Measurements from ENCODE around the gene SLC18A3.
A peak's percentile ranks its signal among the peaks of the same experiment; 100 is the strongest.

SLC18A3 gene

GRCh38 chr10:49614242-49615198 lies 4.4 kb downstream of the SLC18A3 start:
- DNase-seq (ENCODE audit: low read depth): no peak
- TF ChIP-seq CTCF (IDR thresholded peaks at IDR 0.05; ENCODE audit: low read depth, low read length, missing control alignments): no peak
- no peak overlapping the region for H3K4me3 ChIP-seq (ENCODE audit: low read depth, low read length)

GRCh38 chr10:49615213-49615612 lies 5.1 kb downstream of the SLC18A3 start:
- H3K4me3 ChIP-seq (ENCODE audit: low read depth, low read length): no peak overlapping the region
- DNase-seq (ENCODE audit: low read depth): no peak
- TF ChIP-seq CTCF (IDR thresholded peaks at IDR 0.05; ENCODE audit: low read depth, low read length, missing control alignments): no peak

- no peak overlapping the region for H3K4me3 ChIP-seq (ENCODE audit: low read depth, low read length)
- DNase-seq (ENCODE audit: low read depth): no peak
- TF ChIP-seq CTCF (IDR thresholded peaks at IDR 0.05; ENCODE audit: low read depth, low read length, missing control alignments): no peak
These were observed 5.6 kb downstream of the SLC18A3 start for GRCh38 chr10:49615721-49616120.

GRCh38 chr10:49616421-49617101 lies 6.5 kb downstream of the SLC18A3 start:
- no peak overlapping the region for H3K4me3 ChIP-seq (ENCODE audit: low read depth, low read length)
- DNase-seq (ENCODE audit: low read depth): no peak
- peak; percentile 5 for TF ChIP-seq CTCF (IDR thresholded peaks at IDR 0.05; ENCODE audit: low read depth, low read length, missing control alignments)

- no peak overlapping the region for H3K4me3 ChIP-seq (ENCODE audit: low read depth, low read length)
- DNase-seq (ENCODE audit: low read depth): no peak
- no peak for TF ChIP-seq CTCF (IDR thresholded peaks at IDR 0.05; ENCODE audit: low read depth, low read length, missing control alignments)
These were observed 7.3 kb downstream of the SLC18A3 start for GRCh38 chr10:49617121-49618020.

GRCh38 chr10:49618821-49619220 lies 8.7 kb downstream of the SLC18A3 start:
- no peak for TF ChIP-seq CTCF (IDR thresholded peaks at IDR 0.05; ENCODE audit: low read depth, low read length, missing control alignments)
- DNase-seq (ENCODE audit: low read depth): no peak
- H3K4me3 ChIP-seq (ENCODE audit: low read depth, low read length): no peak overlapping the region
